Breast epithelium (tissue), 3 donors: ENCODE data around the gene SYNE1.

Experiments used
- POLR2A ChIP-seq: fragments of 450-650 bp; IDR thresholded peaks from one replicate; pipeline ENCODE4 v1.6.1; 2016; ENCODE audit warnings: antibody characterized with exemption, mild to moderate bottlenecking, moderate library complexity
- POLR2AphosphoS5 ChIP-seq, 3 donors: sonication (generic); formaldehyde crosslinking; IDR thresholded peaks; one replicate each; pipeline ENCODE4 v1.6.1; 2017; ENCODE audit warnings: antibody characterized with exemption in 3 of 3
- TF ChIP-seq, protein P1 (sequence below), 3 donors: fragments of 450-650 bp; IDR thresholded peaks; one replicate each; pipeline ENCODE4 v1.5.1; 2016 to 2017; ENCODE audit warnings: antibody characterized with exemption in 3 of 3, mild to moderate bottlenecking in 3 of 3, moderate library complexity in 3 of 3

DNA sequence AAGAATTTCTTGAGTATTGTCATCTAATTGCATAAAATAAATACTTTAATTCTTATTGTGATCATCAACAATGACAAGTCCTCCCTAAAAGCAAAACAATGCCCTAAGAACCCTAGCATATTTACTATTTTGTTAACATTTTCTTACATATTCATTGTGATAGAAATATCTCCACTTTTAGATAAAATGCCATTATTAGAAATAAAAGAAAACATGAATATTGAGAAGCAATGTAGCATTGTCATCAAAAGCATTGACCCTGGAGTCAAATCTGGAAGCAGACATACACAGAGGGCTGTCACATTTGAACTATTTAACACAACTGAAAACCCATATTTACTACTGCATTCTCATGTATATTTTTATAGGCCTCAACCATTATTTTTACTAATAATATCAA is 257.7 kb downstream of the SYNE1 start:
- TF ChIP-seq, protein P1, sequence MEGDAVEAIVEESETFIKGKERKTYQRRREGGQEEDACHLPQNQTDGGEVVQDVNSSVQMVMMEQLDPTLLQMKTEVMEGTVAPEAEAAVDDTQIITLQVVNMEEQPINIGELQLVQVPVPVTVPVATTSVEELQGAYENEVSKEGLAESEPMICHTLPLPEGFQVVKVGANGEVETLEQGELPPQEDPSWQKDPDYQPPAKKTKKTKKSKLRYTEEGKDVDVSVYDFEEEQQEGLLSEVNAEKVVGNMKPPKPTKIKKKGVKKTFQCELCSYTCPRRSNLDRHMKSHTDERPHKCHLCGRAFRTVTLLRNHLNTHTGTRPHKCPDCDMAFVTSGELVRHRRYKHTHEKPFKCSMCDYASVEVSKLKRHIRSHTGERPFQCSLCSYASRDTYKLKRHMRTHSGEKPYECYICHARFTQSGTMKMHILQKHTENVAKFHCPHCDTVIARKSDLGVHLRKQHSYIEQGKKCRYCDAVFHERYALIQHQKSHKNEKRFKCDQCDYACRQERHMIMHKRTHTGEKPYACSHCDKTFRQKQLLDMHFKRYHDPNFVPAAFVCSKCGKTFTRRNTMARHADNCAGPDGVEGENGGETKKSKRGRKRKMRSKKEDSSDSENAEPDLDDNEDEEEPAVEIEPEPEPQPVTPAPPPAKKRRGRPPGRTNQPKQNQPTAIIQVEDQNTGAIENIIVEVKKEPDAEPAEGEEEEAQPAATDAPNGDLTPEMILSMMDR (IDR thresholded peaks at IDR 0.05), result no peak
- no peak for TF ChIP-seq POLR2AphosphoS5 (IDR thresholded peaks at IDR 0.05)
- TF ChIP-seq POLR2A, result no peak
